NCI-H2196 (cell line): ENCODE data around the gene RAB26.
A peak's percentile ranks its signal among the peaks of the same experiment; 100 is the strongest.
"Not testable (repeated sequence)": the region's sequence is repeated elsewhere in the genome, so short reads cannot be mapped to it uniquely, and the experiment has no call there.

Source experiments
- DNase-seq: peaks from one replicate; lab custom pipeline; 2025; ENCODE audit not compliant: unreplicated experiment; lab: John Stamatoyannopoulos, UW

RAB26 gene

GRCh38 chr16:2147981-2148671, at the start of gene RAB26:
RAB26 (plus strand) TSS chr16:2148625; CDS start chr16:2148784, 159 bp downstream.
- DNase-seq: peak; percentile 97

- DNase-seq: not testable (repeated sequence)
Measured at GRCh38 chr16:2101581-2101980, 46.8 kb upstream of the RAB26 start.

GRCh38 chr16:2102471-2102870, 46.0 kb upstream of the RAB26 start:
- no peak for DNase-seq

- DNase-seq: not testable (repeated sequence)
Measured at GRCh38 chr16:2104464-2104863, 44.0 kb upstream of the RAB26 start.

- DNase-seq: not testable (repeated sequence)
Measured at GRCh38 chr16:2105291-2105690, 43.1 kb upstream of the RAB26 start.

GRCh38 chr16:2105769-2106168, 42.7 kb upstream of the RAB26 start:
- DNase-seq: not testable (repeated sequence)

GRCh38 chr16:2106211-2106610, 42.2 kb upstream of the RAB26 start:
- DNase-seq: not testable (repeated sequence)

GRCh38 chr16:2107121-2107790, 41.2 kb upstream of the RAB26 start:
- DNase-seq: not testable (repeated sequence)

GRCh38 chr16:2107791-2108125, 40.7 kb upstream of the RAB26 start:
- DNase-seq: not testable (repeated sequence)

GRCh38 chr16:2108446-2109270, 39.8 kb upstream of the RAB26 start:
- not testable (repeated sequence) for DNase-seq

GRCh38 chr16:2109271-2109580, 39.2 kb upstream of the RAB26 start:
- DNase-seq: not testable (repeated sequence)

GRCh38 chr16:2109872-2110271, 38.6 kb upstream of the RAB26 start:
- DNase-seq: not testable (repeated sequence)

- DNase-seq: not testable (repeated sequence)
Measured at GRCh38 chr16:2110332-2111008, 38.0 kb upstream of the RAB26 start.

GRCh38 chr16:2111009-2111353, 37.4 kb upstream of the RAB26 start:
- DNase-seq: not testable (repeated sequence)

GRCh38 chr16:2111412-2112335, 36.8 kb upstream of the RAB26 start:
- DNase-seq: not testable (repeated sequence)

- not testable (repeated sequence) for DNase-seq
Measured at GRCh38 chr16:2112539-2113106, 35.8 kb upstream of the RAB26 start.

- DNase-seq: not testable (repeated sequence)
Measured at GRCh38 chr16:2114225-2114624, 34.2 kb upstream of the RAB26 start.

- not testable (repeated sequence) for DNase-seq
Measured at GRCh38 chr16:2114885-2115590, 33.4 kb upstream of the RAB26 start.

- no peak for DNase-seq
Measured at GRCh38 chr16:2115591-2115973, 32.8 kb upstream of the RAB26 start.
